Lower leg skin (tissue), 4 donors: Measurements from ENCODE around the gene ABTB2. TPM values are rescaled to one million over a fixed set of nuclear protein-coding genes. Genes with fewer than 3 reads are reported as not detected.

Experiments used
- DNase-seq, 2 donors: peaks; one replicate each; pipeline ENCODE4 v3.0.0-alpha.2; 2019; ENCODE audit warnings: low spot score in 2 of 2
- H3K4me3 ChIP-seq: fragments of 200-600 bp; sonication (generic); 2 replicates; pipeline ENCODE4 v1.5.1; 2017; ENCODE audit warnings: mild to moderate bottlenecking, low read depth; ENCODE audit not compliant: poor library complexity, severe bottlenecking
- POLR2A ChIP-seq, 2 donors: fragments of 450-650 bp; IDR thresholded peaks; one replicate each; pipeline ENCODE4 v1.6.1; 2016 to 2017; ENCODE audit warnings: antibody characterized with exemption in 2 of 2, mild to moderate bottlenecking in 1 of 2, moderate library complexity in 1 of 2
- WGBS, 2 donors: methylation state at CpG; one replicate each; pipeline ENCODE4 v1.1.5; 2018; 5-methylcytosine and 5-hydroxymethylcytosine counted together
- intact Hi-C: fragments of 100-400 bp; cut with DNase I; formaldehyde crosslinking; loops from one replicate; pipeline ENCODE4 v1.15.0; 2023; ENCODE audit warnings: low total_unique reads
- total RNA-seq, 4 donors: library from RNA; depleted of rRNA; stranded (reverse); fragments of >200 nt; gene quantifications; one replicate each; pipeline ENCODE4 v1.1.0, GENCODE V29; 2016
- TF ChIP-seq, protein P1 (sequence below), 3 donors: fragments of 450-650 bp; IDR thresholded peaks; one replicate each; pipeline ENCODE4 v1.5.1; 2016; ENCODE audit warnings: antibody characterized with exemption in 3 of 3, mild to moderate bottlenecking in 3 of 3, moderate library complexity in 2 of 3

Gene ABTB2
- total RNA-seq, 4 donors from 2014 or later = 6.1 to 24.2 (median 11.1) TPM

DNA sequence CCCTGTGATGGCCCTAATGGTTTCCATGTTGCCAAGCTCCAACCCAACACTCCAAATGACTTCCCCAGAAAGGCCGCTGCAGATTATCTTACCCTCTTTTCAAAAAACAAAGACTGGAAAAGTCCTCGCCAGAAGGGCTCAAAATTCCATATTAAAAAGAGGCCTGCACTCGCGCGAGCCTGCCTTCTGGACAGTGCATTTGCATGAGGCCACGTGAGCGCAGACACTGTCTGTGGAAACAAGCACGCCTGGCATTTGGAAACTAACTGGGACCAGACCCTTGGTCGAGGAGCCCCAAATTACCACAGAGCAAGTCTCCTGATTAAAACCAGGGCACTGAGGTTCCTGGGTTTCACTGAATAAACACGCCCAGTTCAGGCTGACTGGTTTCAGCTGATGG lies 42.9 kb downstream of the ABTB2 start:
- TF ChIP-seq, protein P1, sequence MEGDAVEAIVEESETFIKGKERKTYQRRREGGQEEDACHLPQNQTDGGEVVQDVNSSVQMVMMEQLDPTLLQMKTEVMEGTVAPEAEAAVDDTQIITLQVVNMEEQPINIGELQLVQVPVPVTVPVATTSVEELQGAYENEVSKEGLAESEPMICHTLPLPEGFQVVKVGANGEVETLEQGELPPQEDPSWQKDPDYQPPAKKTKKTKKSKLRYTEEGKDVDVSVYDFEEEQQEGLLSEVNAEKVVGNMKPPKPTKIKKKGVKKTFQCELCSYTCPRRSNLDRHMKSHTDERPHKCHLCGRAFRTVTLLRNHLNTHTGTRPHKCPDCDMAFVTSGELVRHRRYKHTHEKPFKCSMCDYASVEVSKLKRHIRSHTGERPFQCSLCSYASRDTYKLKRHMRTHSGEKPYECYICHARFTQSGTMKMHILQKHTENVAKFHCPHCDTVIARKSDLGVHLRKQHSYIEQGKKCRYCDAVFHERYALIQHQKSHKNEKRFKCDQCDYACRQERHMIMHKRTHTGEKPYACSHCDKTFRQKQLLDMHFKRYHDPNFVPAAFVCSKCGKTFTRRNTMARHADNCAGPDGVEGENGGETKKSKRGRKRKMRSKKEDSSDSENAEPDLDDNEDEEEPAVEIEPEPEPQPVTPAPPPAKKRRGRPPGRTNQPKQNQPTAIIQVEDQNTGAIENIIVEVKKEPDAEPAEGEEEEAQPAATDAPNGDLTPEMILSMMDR (IDR thresholded peaks at IDR 0.05) = no peak
- no peak for TF ChIP-seq POLR2A (IDR thresholded peaks at IDR 0.05)
- WGBS, 2 donors = 67 to 68% methylated on average over 10 of the region's 10 CpGs
- intact Hi-C loops = no loop called here
- H3K4me3 ChIP-seq = no peak overlapping the region
- no peak for DNase-seq

DNA sequence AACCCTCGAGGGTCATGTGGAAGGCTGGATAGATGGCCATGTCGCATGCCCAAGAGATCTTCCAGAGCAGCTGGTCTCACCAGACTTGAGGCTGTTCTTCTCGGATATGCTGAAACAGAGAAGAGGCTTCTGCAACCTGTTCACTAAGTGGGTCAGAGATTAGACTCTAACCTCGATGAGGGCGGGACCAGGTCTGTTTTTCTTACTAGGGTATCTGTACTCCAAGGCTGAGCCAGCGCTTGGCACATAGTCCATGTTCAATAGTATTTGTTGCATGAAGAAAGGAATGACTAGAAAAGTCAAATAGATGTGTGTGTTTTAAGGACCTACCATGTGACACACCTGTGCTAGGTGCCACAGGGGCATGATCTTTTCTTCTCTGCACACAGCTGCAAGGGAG lies 43.6 kb downstream of the ABTB2 start:
- DNase-seq = no peak
- no peak overlapping the region for H3K4me3 ChIP-seq
- intact Hi-C loops = no loop called here
- 90 to 96% methylated on average over 6 of the region's 6 CpGs for WGBS, 2 donors
- TF ChIP-seq, protein P1 (IDR thresholded peaks at IDR 0.05) = no peak
- TF ChIP-seq POLR2A (IDR thresholded peaks at IDR 0.05) = no peak

DNA sequence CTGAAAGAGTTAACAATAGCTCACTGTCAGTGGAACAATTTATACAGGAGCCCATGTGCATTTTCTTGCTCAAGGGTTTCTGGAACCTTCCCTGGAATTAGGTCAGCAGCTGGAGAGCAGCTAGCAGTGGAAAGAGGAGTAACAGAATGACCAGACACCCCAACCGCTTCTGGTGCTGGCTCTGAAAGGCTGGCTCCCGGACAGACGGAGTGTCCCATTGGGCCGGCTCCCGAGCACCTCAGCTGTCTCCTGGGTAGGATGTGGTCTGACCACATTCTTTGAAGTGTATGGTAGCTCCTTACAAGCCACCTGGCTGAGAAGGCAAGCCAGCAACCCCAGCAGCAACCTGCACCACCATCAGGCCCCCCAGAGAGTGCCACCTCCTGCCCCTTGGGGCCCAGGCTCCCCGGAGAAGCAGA lies 44.7 kb downstream of the ABTB2 start:
- TF ChIP-seq, protein P1 (IDR thresholded peaks at IDR 0.05) = no peak
- TF ChIP-seq POLR2A (IDR thresholded peaks at IDR 0.05) = no peak
- intact Hi-C loops = no loop called here
- WGBS, 2 donors = 57 to 66% methylated on average over 6 of the region's 6 CpGs
- no peak overlapping the region for H3K4me3 ChIP-seq
- no peak for DNase-seq

DNA sequence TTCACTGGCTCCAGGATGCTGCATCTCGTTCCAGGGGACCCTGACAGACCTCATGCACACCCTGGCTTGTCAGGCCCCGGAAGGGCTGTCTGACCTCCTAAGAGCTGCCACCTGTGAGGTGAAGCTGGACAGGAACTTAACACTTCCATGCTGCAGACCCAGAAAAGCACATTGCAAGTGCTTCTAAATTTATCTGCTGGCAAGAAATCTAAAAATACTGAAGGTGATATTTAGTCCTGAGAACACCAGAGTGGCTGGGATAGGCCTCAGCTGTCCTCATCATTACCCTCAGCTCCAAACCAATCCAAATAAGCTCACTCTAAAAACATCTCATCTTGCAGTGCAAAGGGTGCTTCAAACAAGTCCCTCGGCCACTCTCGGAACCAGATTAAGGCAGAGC lies 46.7 kb downstream of the ABTB2 start:
- DNase-seq = no peak
- WGBS, 2 donors = 89 to 94% methylated on average over 4 of the region's 4 CpGs
- intact Hi-C loops = no loop called here
- TF ChIP-seq POLR2A (IDR thresholded peaks at IDR 0.05) = no peak
- TF ChIP-seq, protein P1 (IDR thresholded peaks at IDR 0.05) = no peak
- H3K4me3 ChIP-seq = no peak overlapping the region

DNA sequence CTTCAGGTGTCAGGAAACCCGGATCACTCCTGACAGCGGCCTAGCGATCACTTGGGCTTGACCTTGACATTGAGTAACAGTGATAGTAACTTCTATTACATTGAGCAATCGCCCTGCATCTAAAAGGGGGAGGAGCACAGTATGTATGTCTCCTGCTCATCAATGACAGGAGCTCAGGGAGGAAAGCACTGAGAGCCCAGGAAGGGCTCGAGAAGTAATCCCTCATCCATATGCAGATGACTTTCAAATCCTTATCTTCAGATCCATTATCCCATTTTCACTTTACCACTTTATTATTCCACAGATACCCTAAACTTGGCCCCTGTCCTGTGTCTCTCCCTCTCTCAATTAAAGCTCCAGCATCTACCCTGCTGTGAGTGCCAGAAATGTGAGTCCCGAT lies 47.8 kb downstream of the ABTB2 start:
- WGBS, 2 donors = 72 to 73% methylated on average over 6 of the region's 6 CpGs
- intact Hi-C loops = no loop called here
- TF ChIP-seq, protein P1 (IDR thresholded peaks at IDR 0.05) = no peak
- TF ChIP-seq POLR2A (IDR thresholded peaks at IDR 0.05) = no peak
- DNase-seq = no peak
- no peak overlapping the region for H3K4me3 ChIP-seq

DNA sequence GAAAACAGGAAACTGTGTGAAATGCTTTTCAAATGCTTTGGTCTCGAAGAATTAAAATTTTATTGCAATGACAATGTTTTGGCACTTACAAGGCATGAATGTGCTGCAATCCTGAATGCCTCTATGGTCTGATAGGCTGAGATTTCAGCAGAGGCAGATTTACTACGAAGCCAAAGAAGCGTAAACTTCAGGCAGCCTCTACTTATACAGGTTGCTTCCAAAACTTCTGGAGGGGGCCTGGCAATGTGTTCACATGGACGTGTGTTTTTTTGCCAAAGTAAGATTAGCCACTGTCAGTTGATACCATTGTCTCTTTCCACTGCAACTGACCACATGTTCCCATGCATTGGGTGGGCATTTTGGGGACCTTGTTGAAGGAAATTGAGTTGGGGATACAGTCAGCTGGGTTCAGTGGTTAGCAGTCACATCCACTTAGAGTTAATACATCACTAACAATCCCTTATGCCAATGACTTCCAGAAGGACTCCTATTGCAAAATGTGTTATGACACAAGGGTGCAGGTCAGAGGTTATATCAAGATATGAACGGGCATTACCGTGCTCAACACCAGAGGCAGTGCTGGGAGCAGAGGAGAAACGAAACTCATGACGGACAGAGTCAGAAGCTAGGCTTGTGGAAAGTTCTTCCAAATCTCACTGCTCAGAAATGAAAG lies 48.8 kb downstream of the ABTB2 start:
- H3K4me3 ChIP-seq = no peak overlapping the region
- WGBS, 2 donors = 53 to 55% methylated on average over 8 of the region's 8 CpGs
- intact Hi-C loops = no loop called here
- DNase-seq = no peak
- no peak for TF ChIP-seq POLR2A (IDR thresholded peaks at IDR 0.05)
- TF ChIP-seq, protein P1 (IDR thresholded peaks at IDR 0.05) = no peak
